Amygdala (tissue), 56 donors: ENCODE results near the gene LRP1.

Experiments
- DNase-seq, 56 donors: peaks; one replicate each; lab custom pipeline; 2025; lab: John Stamatoyannopoulos, UW

Gene LRP1

GRCh38 chr12:57093415-57094207 lies 34.7 kb upstream of the LRP1 start:
- peak in 33 of 56 donors; percentile 7 to 74 (median 33) for DNase-seq

- DNase-seq: peak in 3 of 56 donors; percentile 48 to 53 (median 48)
These were observed 33.8 kb upstream of the LRP1 start for GRCh38 chr12:57094208-57095160.

- DNase-seq: no peak
These were observed 32.8 kb upstream of the LRP1 start for GRCh38 chr12:57095440-57095839.

- DNase-seq: peak in 1 of 56 donors; percentile 32
These were observed 32.1 kb upstream of the LRP1 start for GRCh38 chr12:57096099-57096572.

- no peak for DNase-seq
These were observed 31.3 kb upstream of the LRP1 start for GRCh38 chr12:57096748-57097553.

- DNase-seq: no peak
These were observed 30.8 kb upstream of the LRP1 start for GRCh38 chr12:57097554-57097835.

- no peak for DNase-seq
These were observed 29.7 kb upstream of the LRP1 start for GRCh38 chr12:57098546-57098945.

GRCh38 chr12:57099047-57099714 lies 29.1 kb upstream of the LRP1 start:
- DNase-seq: no peak

- no peak for DNase-seq
These were observed 28.5 kb upstream of the LRP1 start for GRCh38 chr12:57099766-57100165.

- DNase-seq: no peak
These were observed 26.2 kb upstream of the LRP1 start for GRCh38 chr12:57101892-57102695.

GRCh38 chr12:57103856-57104255 lies 24.4 kb upstream of the LRP1 start:
- no peak for DNase-seq

- DNase-seq: no peak
These were observed 23.9 kb upstream of the LRP1 start for GRCh38 chr12:57104292-57104910.

- no peak for DNase-seq
These were observed 23.1 kb upstream of the LRP1 start for GRCh38 chr12:57105011-57105753.

- no peak for DNase-seq
These were observed 22.1 kb upstream of the LRP1 start for GRCh38 chr12:57106021-57106708.

- DNase-seq: no peak
These were observed 20.7 kb upstream of the LRP1 start for GRCh38 chr12:57107456-57108155.

GRCh38 chr12:57109207-57110103 lies 18.8 kb upstream of the LRP1 start:
- no peak for DNase-seq
